Type B pancreatic cell (in vitro differentiated cells): ENCODE measurements around the gene CCDC93. TPM values are rescaled to one million over a fixed set of nuclear protein-coding genes. Genes with fewer than 3 reads are reported as not detected.

Experiments used
- DNase-seq: peaks from one replicate; pipeline ENCODE4 v3.0.0; 2021; ENCODE audit warnings: mixed read lengths; ENCODE audit not compliant: unreplicated experiment; ENCODE audit errors: extremely low spot score
- H3K27ac Mint-ChIP-seq: 2 replicates; pipeline ENCODE4 v1.8.0; 2021; ENCODE audit warnings: mild to moderate bottlenecking, mixed read lengths
- H3K27me3 Mint-ChIP-seq: 2 replicates; pipeline ENCODE4 v1.8.0; 2021; ENCODE audit warnings: mixed read lengths
- H3K36me3 Mint-ChIP-seq: 2 replicates; pipeline ENCODE4 v1.8.0; 2021; ENCODE audit warnings: mixed read lengths
- H3K4me1 Mint-ChIP-seq: one replicate; pipeline ENCODE4 v1.8.0; 2021; ENCODE audit warnings: mixed read lengths; ENCODE audit not compliant: unreplicated experiment
- H3K4me3 Mint-ChIP-seq: 2 replicates; pipeline ENCODE4 v1.8.0; 2021; ENCODE audit warnings: mild to moderate bottlenecking, mixed read lengths
- H3K9me3 Mint-ChIP-seq: 2 replicates; pipeline ENCODE4 v1.8.0; 2021; ENCODE audit warnings: mixed read lengths
- CTCF ChIP-seq: fragments of 200-600 bp; sonication (generic); conservative IDR thresholded peaks from 2 replicates; pipeline ENCODE4 v1.5.0; 2021; ENCODE audit warnings: antibody characterized with exemption, mild to moderate bottlenecking
- total RNA-seq: library from RNA; stranded (reverse); gene quantifications from 2 replicates; pipeline ENCODE4 v1.2.1, GENCODE V29; 2021; ENCODE audit warnings: low replicate concordance

Gene CCDC93
- total RNA-seq, 1 donor from 2014 or later: 36.7 TPM

GRCh38 chr2:117976581-117976980 is 37.3 kb downstream of the CCDC93 start:
- H3K27me3 Mint-ChIP-seq: no peaks in the 10 kb centered on the region
- H3K36me3 Mint-ChIP-seq: peaks cover 36% of the 10 kb centered on the region
- H3K4me3 Mint-ChIP-seq: no peak overlapping the region
- TF ChIP-seq CTCF: no peak
- H3K27ac Mint-ChIP-seq: no peak overlapping the region
- DNase-seq: no peak
- no peaks in the 10 kb centered on the region for H3K4me1 Mint-ChIP-seq
- no peaks in the 10 kb centered on the region for H3K9me3 Mint-ChIP-seq

GRCh38 chr2:117973498-117974082 is 40.3 kb downstream of the CCDC93 start:
- H3K27ac Mint-ChIP-seq: no peak overlapping the region
- peaks cover 44% of the 10 kb centered on the region for H3K36me3 Mint-ChIP-seq
- H3K4me3 Mint-ChIP-seq: no peak overlapping the region
- H3K4me1 Mint-ChIP-seq: no peaks in the 10 kb centered on the region
- TF ChIP-seq CTCF: no peak
- H3K27me3 Mint-ChIP-seq: no peaks in the 10 kb centered on the region
- DNase-seq: no peak
- no peaks in the 10 kb centered on the region for H3K9me3 Mint-ChIP-seq

- no peak overlapping the region for H3K27ac Mint-ChIP-seq
- H3K9me3 Mint-ChIP-seq: no peaks in the 10 kb centered on the region
- DNase-seq: no peak
- no peak overlapping the region for H3K4me3 Mint-ChIP-seq
- H3K4me1 Mint-ChIP-seq: no peaks in the 10 kb centered on the region
- no peaks in the 10 kb centered on the region for H3K27me3 Mint-ChIP-seq
- no peak for TF ChIP-seq CTCF
- H3K36me3 Mint-ChIP-seq: peaks cover 50% of the 10 kb centered on the region
Observed at GRCh38 chr2:117972476-117973123, 41.3 kb downstream of the CCDC93 start.

- H3K9me3 Mint-ChIP-seq: no peaks in the 10 kb centered on the region
- no peaks in the 10 kb centered on the region for H3K27me3 Mint-ChIP-seq
- no peak overlapping the region for H3K4me3 Mint-ChIP-seq
- DNase-seq: no peak
- no peaks in the 10 kb centered on the region for H3K4me1 Mint-ChIP-seq
- peaks cover 37% of the 10 kb centered on the region for H3K36me3 Mint-ChIP-seq
- TF ChIP-seq CTCF: no peak
- no peak overlapping the region for H3K27ac Mint-ChIP-seq
Observed at GRCh38 chr2:117968722-117969121, 45.1 kb downstream of the CCDC93 start.

GRCh38 chr2:117967977-117968718 is 45.7 kb downstream of the CCDC93 start:
- no peaks in the 10 kb centered on the region for H3K9me3 Mint-ChIP-seq
- no peak overlapping the region for H3K27ac Mint-ChIP-seq
- no peak for DNase-seq
- H3K4me3 Mint-ChIP-seq: no peak overlapping the region
- no peaks in the 10 kb centered on the region for H3K27me3 Mint-ChIP-seq
- no peak for TF ChIP-seq CTCF
- peaks cover 36% of the 10 kb centered on the region for H3K36me3 Mint-ChIP-seq
- no peaks in the 10 kb centered on the region for H3K4me1 Mint-ChIP-seq
